GM19467 (cell line): ENCODE data around the gene SHROOM3.

Source experiments
- ATAC-seq: cut with Tn5 transposase; IDR thresholded peaks from one replicate; pipeline ENCODE4 v1.9.1; 2021; ENCODE audit warnings: mild to moderate bottlenecking, moderate library complexity; ENCODE audit not compliant: unreplicated experiment

SHROOM3 gene

GRCh38 chr4:76737180-76737579 lies 302.2 kb downstream of the SHROOM3 start:
- no peak for ATAC-seq

- no peak for ATAC-seq
These were observed 302.7 kb downstream of the SHROOM3 start for GRCh38 chr4:76737771-76738085.

GRCh38 chr4:76738086-76738931 lies 303.3 kb downstream of the SHROOM3 start:
- ATAC-seq, result no peak

- ATAC-seq, result no peak
These were observed 305.2 kb downstream of the SHROOM3 start for GRCh38 chr4:76740192-76740591.

GRCh38 chr4:76740866-76741662 lies 306.0 kb downstream of the SHROOM3 start:
- no peak for ATAC-seq

- ATAC-seq, result no peak
These were observed 306.6 kb downstream of the SHROOM3 start for GRCh38 chr4:76741663-76742020.

GRCh38 chr4:76744241-76744921 lies 309.4 kb downstream of the SHROOM3 start:
- no peak for ATAC-seq

- ATAC-seq, result no peak
These were observed 310.2 kb downstream of the SHROOM3 start for GRCh38 chr4:76745240-76745639.

- no peak for ATAC-seq
These were observed 312.5 kb downstream of the SHROOM3 start for GRCh38 chr4:76747563-76747962.

- ATAC-seq, result no peak
These were observed 313.6 kb downstream of the SHROOM3 start for GRCh38 chr4:76748649-76749048.

GRCh38 chr4:76749355-76749754 lies 314.3 kb downstream of the SHROOM3 start:
- no peak for ATAC-seq

GRCh38 chr4:76750716-76751115 lies 315.7 kb downstream of the SHROOM3 start:
- no peak for ATAC-seq

- no peak for ATAC-seq
These were observed 316.7 kb downstream of the SHROOM3 start for GRCh38 chr4:76751612-76752343.

GRCh38 chr4:76752861-76753501 lies 318.0 kb downstream of the SHROOM3 start:
- ATAC-seq, result no peak

GRCh38 chr4:76753814-76754213 lies 318.8 kb downstream of the SHROOM3 start:
- no peak for ATAC-seq

GRCh38 chr4:76754439-76754838 lies 319.4 kb downstream of the SHROOM3 start:
- ATAC-seq, result no peak

- ATAC-seq, result no peak
These were observed 320.7 kb downstream of the SHROOM3 start for GRCh38 chr4:76755756-76756155.

- ATAC-seq, result no peak
These were observed 321.4 kb downstream of the SHROOM3 start for GRCh38 chr4:76756416-76756815.

- ATAC-seq, result no peak
These were observed 322.4 kb downstream of the SHROOM3 start for GRCh38 chr4:76757418-76757939.

- ATAC-seq, result no peak
These were observed 323.4 kb downstream of the SHROOM3 start for GRCh38 chr4:76758290-76758882.
